ENCODE measurements around the gene IL1RAPL2.

GRCh38 chrX:104803219-104803618 is 237.2 kb downstream of the IL1RAPL2 start:
- TF ChIP-seq CTCF (conservative IDR thresholded peaks at IDR 0.05; ENCODE audit: low read depth, low read length) (no peak), RFX5 (IDR thresholded peaks at IDR 0.05; ENCODE audit: low read depth, low read length) (no peak), POLR2A (IDR thresholded peaks at IDR 0.05; ENCODE audit: low read depth, low read length) (no peak), RAD21 (IDR thresholded peaks at IDR 0.05; ENCODE audit: low read length) (no peak), CEBPB (IDR thresholded peaks at IDR 0.05; ENCODE audit: low read depth, low read length) (no peak), MAZ (IDR thresholded peaks at IDR 0.05; ENCODE audit: borderline replicate concordance, low read depth, low read length) (no peak), CHD1 (IDR thresholded peaks at IDR 0.05; ENCODE audit: low read depth, low read length) (no peak), USF2 (IDR thresholded peaks at IDR 0.05; ENCODE audit: low read depth, low read length) (no peak), MXI1 (IDR thresholded peaks at IDR 0.05; ENCODE audit: borderline replicate concordance, low read depth, low read length) (no peak), FOS (IDR thresholded peaks at IDR 0.05; ENCODE audit: low read depth, low read length) (no peak), SMC3 (IDR thresholded peaks at IDR 0.05; ENCODE audit: low read depth, low read length) (no peak), NFE2L2 (IDR thresholded peaks at IDR 0.05; ENCODE audit: low read depth, low read length) (no peak)
